ENCODE measurements around the gene ALDH1L1. TPM values are rescaled to one million over a fixed set of nuclear protein-coding genes. Genes with fewer than 3 reads are reported as not detected.

Gene ALDH1L1
- 10 to 100 TPM; 54.7 to 65.3 TPM for total RNA-seq

DNA sequence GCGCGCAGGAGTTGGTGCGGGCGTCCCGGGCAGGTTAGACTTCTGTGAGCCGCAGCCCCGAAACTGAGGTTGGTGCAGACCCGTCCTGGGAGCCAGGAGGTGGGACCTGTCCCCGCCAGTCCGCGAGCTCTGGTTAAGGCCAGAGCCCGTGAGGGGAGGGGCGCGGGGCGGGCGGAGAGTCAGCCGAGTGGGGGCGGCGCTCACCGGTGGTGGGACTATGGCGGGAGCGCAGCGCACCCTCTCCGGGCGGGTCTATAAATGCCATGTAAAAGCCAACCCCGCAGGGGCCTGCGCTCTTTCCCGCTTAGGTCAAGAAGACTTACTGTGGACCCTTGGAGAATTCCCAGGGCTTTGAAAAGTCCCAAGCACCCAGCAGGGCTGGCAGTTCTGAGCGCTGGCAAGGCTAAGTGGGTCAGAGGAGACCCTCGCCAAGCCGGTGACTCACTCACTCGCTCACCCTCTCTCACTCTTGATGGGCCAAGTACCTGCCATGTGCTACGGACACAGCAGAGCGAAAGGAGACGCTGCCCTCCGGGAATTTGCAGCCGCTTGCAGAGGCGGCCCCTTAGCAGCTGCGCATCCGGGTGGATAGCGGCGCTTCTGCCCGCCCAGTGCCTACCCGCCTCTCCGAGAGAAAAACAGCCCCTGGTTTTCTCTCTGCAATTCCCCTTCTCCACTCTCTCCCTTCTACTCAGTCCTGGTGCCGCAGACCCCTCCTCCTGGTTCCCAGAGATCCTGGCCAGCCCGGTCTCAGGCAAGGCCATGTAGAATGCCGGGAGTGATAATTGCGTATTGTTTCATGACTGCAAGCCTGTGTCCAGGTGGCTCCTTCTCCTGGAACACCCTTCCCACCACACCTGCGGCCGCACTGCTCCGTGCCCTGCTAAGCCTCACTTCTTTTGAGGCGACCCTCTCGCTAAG, at the start of gene ALDH1L1:
ALDH1L1 (minus strand) TSS at position 110 of the 921 bp plus-strand sequence. CDS start 19,607 bp downstream, outside the sequence.
- 2 to 3% methylated on average over 28 to 53 of the region's 54 CpGs for WGBS, 2 donors
- peak within 1 kb of the TSS; percentile 98 to 99 (median 98) for H3K27ac ChIP-seq
- intact Hi-C loops (cut with DNase I): no loop called here

DNA sequence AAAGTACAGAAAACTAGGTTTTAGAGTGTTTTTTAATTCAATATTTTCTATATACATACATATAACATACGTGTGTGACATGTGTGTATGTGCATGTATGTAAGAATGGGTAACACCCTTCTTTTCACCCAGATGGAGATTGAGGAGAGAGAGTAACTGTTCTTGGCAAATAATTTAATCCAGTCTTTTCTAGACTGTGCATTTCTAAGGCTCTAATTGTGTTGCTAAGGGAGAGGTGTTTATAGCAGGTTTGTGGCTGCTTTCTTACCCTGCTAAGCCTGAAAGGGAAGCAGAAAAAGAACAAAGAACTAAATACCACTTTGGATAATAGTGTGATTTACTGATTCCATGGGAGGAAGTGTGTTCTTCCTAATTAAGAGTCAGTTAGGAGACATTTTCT, 46.0 kb upstream of the ALDH1L1 start:
- TF ChIP-seq, protein P1, sequence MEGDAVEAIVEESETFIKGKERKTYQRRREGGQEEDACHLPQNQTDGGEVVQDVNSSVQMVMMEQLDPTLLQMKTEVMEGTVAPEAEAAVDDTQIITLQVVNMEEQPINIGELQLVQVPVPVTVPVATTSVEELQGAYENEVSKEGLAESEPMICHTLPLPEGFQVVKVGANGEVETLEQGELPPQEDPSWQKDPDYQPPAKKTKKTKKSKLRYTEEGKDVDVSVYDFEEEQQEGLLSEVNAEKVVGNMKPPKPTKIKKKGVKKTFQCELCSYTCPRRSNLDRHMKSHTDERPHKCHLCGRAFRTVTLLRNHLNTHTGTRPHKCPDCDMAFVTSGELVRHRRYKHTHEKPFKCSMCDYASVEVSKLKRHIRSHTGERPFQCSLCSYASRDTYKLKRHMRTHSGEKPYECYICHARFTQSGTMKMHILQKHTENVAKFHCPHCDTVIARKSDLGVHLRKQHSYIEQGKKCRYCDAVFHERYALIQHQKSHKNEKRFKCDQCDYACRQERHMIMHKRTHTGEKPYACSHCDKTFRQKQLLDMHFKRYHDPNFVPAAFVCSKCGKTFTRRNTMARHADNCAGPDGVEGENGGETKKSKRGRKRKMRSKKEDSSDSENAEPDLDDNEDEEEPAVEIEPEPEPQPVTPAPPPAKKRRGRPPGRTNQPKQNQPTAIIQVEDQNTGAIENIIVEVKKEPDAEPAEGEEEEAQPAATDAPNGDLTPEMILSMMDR (IDR thresholded peaks at IDR 0.05): no peak
- TF ChIP-seq POLR2A (IDR thresholded peaks at IDR 0.05): no peak
- ATAC-seq: no peak
- Histone ChIP-seq H3K9me3 (no peaks in the 10 kb centered on the region), H3K27ac (no peak overlapping the region), H3K4me3 (no peak overlapping the region), H3K4me1 (no peaks in the 10 kb centered on the region), H3K27me3 (no peaks in the 10 kb centered on the region), H3K36me3 (replicated peaks in 1 of 2; ENCODE audit: insufficient read depth in 1 of 2, low read depth in 2 of 2) (no peaks in the 10 kb centered on the region)
- 43 to 84% methylated on average over 1 of the region's 1 CpG for WGBS, 2 donors
- DNase-seq: no peak
- intact Hi-C loops (cut with DNase I): no loop called here

More for the DNA sequence above, at the start of gene ALDH1L1:
- TF ChIP-seq, protein P1 (IDR thresholded peaks at IDR 0.05): peak in 2 of 7 experiments; percentile 1 to 17
- peak; percentile 87 to 97 (median 95) for TF ChIP-seq POLR2A (IDR thresholded peaks at IDR 0.05)
- Histone ChIP-seq H3K4me1 (peaks cover 47% of the 10 kb centered on the region), H3K27me3 (no peaks in the 10 kb centered on the region), H3K36me3 (replicated peaks in 1 of 2; ENCODE audit: insufficient read depth in 1 of 2, low read depth in 2 of 2) (no peaks in the 10 kb centered on the region), H3K9me3 (no peaks in the 10 kb centered on the region), H3K4me3 (peak within 1 kb of the TSS; percentile 36 to 47)
- peak; percentile 95 to 98 (median 96) for DNase-seq
- ATAC-seq: peak; percentile 91

DNA sequence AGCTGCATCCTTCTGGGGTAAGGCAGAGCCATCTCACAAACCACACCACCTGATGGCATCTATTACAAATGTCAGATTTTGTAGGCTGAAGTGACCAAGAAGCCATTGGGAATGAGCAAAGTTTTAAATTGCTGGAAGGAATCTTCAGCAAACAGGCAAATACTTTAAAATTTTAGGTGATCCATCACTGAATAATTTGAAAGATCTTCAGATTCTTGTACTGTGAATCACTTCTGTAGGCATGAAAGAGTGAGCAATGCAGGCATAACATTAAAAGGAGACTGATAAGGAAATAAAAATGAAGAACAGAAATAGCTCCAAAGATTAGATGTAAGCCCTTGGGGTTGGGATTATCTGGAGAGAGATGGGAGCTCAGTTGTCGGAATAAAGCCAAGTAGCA, 36.0 kb upstream of the ALDH1L1 start:
- H3K4me3 ChIP-seq: no peak overlapping the region
- no peaks in the 10 kb centered on the region for H3K36me3 ChIP-seq (replicated peaks in 1 of 2; ENCODE audit: insufficient read depth in 1 of 2, low read depth in 2 of 2)
- H3K27me3 ChIP-seq: no peaks in the 10 kb centered on the region
- ATAC-seq (no peak), DNase-seq (no peak)
- no peak overlapping the region for H3K27ac ChIP-seq
- peaks cover 11% of the 10 kb centered on the region for H3K4me1 ChIP-seq
- TF ChIP-seq, protein P1 (IDR thresholded peaks at IDR 0.05): no peak
- TF ChIP-seq POLR2A (IDR thresholded peaks at IDR 0.05): no peak
- intact Hi-C loops (cut with DNase I): no loop called here
- 76 to 83% methylated on average over 1 of the region's 1 CpG for WGBS, 2 donors
- H3K9me3 ChIP-seq: no peaks in the 10 kb centered on the region

DNA sequence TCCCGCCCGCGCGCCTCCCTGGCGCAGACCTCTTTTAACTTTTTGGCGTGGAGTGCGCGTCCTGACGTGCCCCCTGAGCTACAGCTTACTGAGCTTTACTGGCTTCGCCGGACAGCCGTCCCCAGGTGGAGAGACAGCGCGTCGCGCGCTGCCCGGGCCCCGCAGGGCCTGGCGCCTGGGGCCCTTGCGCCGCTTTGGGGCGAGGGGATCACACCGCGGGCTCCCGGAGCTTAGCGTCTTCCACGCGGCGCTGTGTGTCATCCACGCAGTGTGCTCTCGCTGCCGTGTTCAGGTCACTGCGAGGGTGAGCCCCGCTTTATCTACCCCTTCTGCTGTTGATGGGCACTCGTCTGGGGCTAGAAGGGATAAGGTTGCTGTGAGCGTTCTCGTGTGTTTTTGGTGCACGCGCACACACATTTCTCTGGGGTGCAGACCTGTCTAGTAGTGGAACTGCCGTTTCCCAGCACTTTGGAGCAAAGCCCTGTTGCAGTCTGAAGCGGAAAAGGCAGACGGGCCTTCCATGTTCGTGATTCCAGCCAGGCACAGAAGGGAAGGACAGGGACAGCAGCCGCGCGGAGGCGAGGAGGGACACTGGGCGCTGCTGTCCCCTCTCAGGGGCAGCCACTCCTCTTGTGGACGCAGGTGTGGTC, 33.1 kb upstream of the ALDH1L1 start:
- TF ChIP-seq, protein P1 (IDR thresholded peaks at IDR 0.05): peak in 1 of 7 experiments; percentile 6
- TF ChIP-seq POLR2A (IDR thresholded peaks at IDR 0.05): no peak
- DNase-seq (no peak), ATAC-seq (peak; percentile 37)
- WGBS, 2 donors: 16 to 33% methylated on average over 3 to 50 of the region's 50 CpGs
- Histone ChIP-seq H3K4me1 (peaks cover 17% of the 10 kb centered on the region), H3K27me3 (no peaks in the 10 kb centered on the region), H3K4me3 (peak overlapping the region in 1 of 2 donors; percentile 23), H3K9me3 (no peaks in the 10 kb centered on the region), H3K36me3 (replicated peaks in 1 of 2; ENCODE audit: insufficient read depth in 1 of 2, low read depth in 2 of 2) (no peaks in the 10 kb centered on the region), H3K27ac (peak overlapping the region in 3 of 4 donors; percentile 78 to 92 (median 79))
- intact Hi-C loops (cut with DNase I): no loop called here

All from body of pancreas (tissue), 4 donors.